HG03025 (cell line): Measurements from ENCODE around the gene SAMD1.

ENCODE experiments used
- ATAC-seq: cut with Tn5 transposase; IDR thresholded peaks from one replicate; pipeline ENCODE4 v1.9.1; 2021; ENCODE audit warnings: mild to moderate bottlenecking, moderate library complexity; ENCODE audit not compliant: unreplicated experiment, low FRiP score

The SAMD1 gene

GRCh38 chr19:14091081-14091812 is 696 bp upstream of the SAMD1 start:
- ATAC-seq: peak; percentile 63

GRCh38 chr19:14089662-14090508 is 666 bp downstream of the SAMD1 start:
- no peak for ATAC-seq

- no peak for ATAC-seq
Observed at GRCh38 chr19:14089412-14089661, 1.2 kb downstream of the SAMD1 start.

GRCh38 chr19:14088634-14089411 is 1.7 kb downstream of the SAMD1 start:
- no peak for ATAC-seq

DNA sequence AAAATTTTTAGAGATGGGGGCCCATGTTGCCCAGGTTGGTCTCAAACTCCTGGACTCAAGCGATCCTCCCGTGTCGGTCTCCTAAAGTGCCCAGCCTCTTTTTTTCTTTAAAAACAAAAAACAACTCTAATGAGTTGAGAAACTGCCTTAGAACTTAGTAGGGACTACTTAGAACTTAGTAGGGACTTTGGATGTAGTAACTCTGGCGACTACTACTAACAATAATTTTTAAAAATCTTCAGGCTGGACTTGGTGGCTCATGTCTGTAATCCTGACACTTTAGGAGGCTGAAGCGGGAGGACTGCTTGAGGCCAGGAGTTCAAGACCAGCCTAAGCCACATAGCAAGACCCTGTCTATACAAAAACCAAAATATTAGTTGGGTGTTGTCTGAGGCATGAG is 4.5 kb downstream of the SAMD1 start:
- ATAC-seq: no peak

DNA sequence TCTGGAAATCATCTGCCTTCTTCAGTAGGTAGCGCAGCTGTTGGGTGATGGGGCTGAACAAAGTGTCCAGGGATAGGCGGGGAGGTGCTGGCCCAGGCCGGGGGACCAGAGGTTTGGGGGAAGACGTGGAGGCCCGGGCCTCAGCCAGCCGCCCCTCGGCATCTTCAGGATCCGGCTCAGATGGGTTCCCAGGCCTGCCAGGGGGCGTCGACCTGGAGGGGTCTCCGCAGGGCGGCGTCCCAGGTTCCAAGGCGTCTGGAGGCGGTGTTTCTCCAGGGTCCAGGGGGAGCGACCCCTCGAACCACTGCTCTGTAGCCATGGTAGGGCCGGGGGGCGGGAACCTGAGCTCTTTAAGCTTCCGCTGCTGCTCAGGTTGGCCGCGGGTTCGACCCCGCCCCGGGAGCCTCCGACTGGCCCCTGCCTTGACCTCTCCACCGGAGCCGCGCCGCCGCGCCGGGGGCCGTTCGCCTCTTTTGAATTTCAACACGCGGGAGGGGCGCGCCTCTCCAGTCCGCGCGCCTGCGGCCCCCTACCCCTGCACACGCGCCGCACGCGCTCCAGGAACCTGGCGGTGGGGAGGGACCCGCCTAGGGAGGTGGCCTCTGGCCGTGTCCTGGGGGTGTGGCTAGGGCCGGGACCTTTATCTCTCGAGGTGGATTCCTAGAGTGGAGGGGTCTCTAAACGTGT is 5.1 kb downstream of the SAMD1 start, which contains the start of gene C19orf67:
C19orf67 (minus strand) TSS at position 475 of the 687 bp plus-strand sequence; CDS start at position 319, 156 bp downstream.
- no peak for ATAC-seq

DNA sequence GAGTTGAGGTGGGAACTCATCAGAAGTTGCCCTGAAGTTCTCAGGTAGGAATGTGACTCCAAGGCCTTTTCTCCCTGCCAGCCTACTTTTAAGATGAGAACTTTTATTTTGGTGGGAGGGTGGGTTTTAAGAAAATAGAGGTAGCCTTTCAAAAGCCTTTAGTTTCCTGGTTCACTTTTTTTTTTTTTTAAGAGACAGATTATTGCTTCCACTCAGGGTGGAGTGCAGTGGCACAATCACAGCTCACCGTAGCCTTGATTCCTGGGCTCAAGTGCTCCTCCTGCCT is 7.9 kb downstream of the SAMD1 start:
- ATAC-seq: no peak

DNA sequence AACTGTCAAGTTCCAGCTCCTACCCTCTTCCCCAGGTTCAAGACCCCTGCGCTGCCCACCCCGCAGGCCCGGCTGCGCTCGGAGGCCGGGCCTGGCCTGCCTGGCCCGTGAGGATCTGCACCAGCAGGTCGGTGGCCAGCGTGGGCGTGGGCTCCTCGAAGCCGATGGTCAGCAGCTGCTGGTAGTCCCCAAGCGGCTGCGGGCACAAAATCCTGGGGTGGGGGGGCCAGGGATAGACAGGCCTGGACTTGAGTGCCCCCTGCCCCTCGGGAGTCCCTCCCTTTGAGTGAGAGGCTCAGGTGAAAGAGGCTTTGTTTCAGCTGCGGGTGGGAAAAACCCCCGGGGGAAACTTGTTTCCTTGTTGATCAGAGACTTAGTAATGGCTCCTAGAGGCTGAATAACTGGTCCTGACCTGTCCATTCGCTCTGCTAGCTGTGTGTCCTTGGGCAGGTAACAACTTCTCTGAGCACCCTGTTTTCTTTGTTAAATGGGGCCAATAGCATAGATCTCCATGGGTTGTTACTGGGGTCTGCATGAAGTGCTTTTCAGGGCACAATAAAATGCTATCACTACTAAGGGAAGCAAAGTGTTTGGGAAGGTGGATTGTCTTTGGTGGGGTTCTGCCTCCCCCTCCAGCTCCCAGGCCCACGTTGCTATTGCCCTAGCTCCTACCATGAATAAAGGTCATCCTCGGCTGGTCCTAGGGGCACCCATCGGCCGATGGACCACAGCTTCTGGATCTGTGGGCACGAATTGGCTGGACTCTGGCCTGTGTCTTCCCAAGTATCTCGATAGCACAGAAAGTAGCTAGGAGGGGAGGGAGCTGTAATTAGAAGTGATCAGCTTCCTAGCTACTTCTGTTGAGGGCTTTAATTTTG is 8.5 kb downstream of the SAMD1 start:
- ATAC-seq: no peak

DNA sequence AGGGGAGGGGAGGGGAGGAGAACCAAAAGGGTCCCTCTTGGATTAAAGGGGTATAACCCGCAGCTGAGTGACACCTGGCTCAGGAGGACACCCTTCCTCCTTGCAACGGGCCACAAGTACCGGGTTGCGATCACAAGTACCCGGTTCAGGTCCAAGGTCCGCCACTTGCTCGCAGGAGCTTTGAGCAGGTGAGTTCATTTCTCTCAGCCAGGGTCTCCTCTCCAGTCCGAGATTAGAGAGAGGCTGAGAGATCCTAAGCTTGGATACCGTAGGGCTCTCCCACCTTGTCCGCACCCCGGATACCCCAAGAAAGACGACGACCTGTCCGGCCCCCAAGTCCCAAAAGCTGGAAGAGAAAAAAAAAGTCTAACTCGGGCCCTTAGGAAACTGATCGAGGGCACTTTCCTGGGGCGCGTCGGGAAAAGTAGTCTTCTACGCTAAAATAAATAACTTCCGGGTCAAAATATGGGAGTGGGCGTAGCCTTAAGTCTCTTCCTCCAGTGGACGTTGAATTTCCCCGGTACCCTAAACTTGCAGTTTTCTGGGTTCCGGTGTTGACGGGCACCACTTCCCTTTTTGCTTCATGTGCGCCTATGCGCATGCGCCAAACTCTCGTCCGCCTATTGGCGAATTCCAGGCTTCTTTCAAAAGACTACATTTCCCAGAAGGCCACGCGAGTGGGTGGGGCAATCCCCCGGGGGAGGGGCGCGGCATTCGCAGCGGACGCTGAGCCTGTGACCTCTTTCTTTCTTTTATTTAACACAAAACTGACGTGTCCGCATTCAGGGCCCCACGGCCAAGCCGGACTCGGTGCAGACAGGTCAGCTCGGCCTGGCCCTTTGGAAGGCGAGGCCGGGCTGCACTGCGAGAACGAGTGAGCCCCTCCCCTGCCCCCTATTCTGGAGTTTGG is 9.4 kb downstream of the SAMD1 start:
- peak; percentile 84 for ATAC-seq

GRCh38 chr19:14078411-14078810 is 12.1 kb downstream of the SAMD1 start:
- ATAC-seq: no peak

DNA sequence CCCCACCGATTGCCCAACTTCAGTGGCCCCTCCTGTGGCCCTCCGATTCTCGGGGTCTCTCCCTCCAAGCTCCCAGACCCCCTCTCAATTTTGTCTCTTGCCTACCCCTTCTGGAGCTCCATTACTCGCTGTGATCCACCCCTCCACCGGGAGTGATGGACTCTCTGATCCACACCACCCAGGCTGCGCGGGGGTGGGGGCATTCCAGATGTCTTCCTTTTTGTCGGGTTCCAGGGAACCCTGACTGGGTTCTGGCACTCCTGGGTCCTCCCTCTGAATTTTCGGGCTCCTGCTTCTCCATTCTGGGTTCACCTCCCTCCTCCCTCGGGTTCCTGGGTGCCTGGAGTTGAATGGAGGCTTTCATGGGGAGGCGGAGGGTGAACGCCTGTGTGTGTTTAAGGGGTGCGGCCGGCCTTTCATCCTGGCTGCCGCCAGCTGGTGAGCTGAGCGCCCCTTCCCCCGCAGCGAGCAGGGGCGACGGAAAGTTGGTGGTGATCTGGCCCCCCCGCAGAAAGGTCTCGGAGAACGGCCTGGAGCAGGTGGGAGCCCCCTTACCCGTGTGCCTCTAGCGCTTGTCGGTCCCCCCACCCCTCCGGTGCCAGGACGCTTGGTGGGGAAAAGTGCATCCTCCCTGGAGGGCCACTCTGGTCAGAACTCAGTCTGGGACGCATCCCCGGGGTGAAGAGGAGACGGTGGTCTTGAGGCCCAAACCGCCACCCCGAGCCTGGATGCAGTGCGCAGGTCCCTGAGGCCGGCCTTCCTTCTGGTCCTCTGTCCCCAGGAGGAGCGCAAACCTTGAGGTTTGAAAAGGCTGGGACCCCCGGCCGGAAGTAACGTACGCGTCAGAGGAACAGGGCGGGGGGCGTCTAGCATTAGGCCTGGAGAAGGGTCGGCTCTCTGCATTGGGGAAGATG is 16.4 kb downstream of the SAMD1 start:
- no peak for ATAC-seq

DNA sequence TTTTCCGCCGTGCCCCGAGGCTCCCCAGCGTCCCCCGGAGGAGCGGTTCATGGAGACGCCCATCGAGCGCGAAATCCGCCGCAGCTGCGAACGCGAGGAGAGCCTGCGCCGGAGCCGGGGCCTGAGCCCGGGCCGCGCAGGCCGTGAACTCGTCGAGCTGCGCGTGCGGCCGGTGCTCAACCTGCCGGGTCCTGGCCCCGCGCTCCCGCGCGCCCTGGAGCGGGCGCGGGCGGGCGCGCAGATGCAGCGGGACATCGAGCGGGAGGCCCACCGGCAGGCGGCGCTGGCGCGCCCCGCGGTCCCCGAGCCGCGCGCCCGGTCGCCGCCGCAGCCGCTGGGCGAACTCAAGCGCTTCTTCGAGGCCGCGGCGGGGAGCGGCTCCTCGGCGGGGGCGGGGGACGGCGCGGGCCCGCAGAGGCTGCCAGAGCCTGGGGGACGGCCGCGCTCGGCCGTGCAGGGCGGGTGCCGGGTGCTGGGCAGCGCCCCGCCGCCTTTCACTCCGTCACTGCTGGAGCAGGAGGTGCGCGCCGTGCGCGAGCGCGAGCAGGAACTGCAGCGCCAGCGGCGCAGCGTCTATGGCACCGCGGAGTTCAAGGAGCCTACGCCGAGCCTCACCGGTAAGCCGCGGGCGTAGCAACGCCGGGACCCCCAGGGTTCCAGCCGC is 17.2 kb downstream of the SAMD1 start:
- no peak for ATAC-seq

DNA sequence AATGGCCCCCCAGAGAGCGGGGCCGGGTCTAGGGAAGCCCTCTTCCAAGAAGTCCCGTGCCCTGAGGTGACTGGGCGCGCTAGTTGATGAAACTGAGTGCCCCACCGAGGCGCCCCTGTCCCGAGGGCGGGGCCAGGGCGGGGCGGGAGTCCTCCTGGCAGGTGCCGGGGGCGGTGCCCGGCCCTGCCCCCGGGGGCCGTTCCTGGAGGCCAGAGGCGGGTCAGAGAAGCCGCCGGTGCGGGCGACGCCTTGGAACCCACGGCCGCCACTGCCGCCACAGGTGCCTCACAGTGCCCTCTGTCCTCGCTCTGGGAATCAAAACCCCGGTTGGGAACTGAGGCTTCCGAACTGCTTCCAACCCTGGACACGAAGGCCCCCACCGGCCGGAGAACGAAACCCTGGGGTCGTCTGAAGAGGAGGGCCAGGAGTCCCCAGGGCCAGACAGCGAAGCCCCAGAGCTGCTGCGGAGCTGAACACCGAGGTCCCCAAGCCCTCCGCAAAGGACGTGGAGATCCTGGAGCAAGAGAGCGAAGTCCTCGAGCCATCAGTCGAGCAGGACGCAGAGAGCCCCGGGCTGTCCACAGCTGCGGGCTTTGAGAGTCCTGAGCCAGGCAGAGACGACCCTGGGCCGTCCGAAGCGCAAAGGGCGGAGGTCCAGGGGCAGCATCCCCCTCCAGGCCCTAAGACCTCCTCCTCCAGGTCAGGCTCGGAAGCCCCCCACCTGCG is 17.9 kb downstream of the SAMD1 start, which contains the start of gene MISP3:
MISP3 (plus strand) TSS at position 252 of the 726 bp plus-strand sequence. CDS start 524 bp downstream, outside the sequence.
- no peak for ATAC-seq

- no peak for ATAC-seq
Observed at GRCh38 chr19:14070268-14071050, 20.1 kb downstream of the SAMD1 start.

DNA sequence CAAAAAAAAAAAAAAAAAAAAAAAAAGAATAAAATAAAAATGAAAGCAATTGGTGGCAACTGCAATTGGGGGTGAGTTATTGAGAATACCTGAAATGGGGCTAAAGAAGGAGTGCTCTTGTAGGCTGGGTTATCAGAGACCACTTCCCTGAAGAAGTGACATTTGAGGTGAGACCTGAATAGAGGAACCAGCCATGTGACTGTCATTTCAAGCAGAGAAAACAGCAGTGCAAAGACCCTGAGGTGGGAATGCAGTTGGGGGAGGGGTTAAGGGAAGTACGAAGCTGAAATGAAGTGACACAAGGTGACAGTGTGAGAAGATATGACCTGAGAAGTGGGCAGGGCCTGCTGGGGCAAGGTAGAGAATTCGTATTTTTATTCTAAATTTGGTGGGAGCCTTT is 24.4 kb downstream of the SAMD1 start:
- no peak for ATAC-seq

- no peak for ATAC-seq
Observed at GRCh38 chr19:14063105-14063504, 27.4 kb downstream of the SAMD1 start.
